ENCODE measurements around the gene SACM1L.

The SACM1L gene

GRCh38 chr3:45670991-45671390, 18.2 kb upstream of the SACM1L start:
- Histone ChIP-seq H3K4me2 (ENCODE audit: low read depth, low read length, poor library complexity, severe bottlenecking) (no peak overlapping the region), H3F3A (ENCODE audit: low read depth) (0 out of 2 replicates have a peak, but pooled peaks cover 2% of the 10 kb centered on the region), H3K9ac (ENCODE audit: low read depth, low read length, poor library complexity, severe bottlenecking) (no peak overlapping the region), H4K20me1 (ENCODE audit: insufficient read depth, low read length, poor library complexity, severe bottlenecking) (no peaks in the 10 kb centered on the region), H3K9me3 (ENCODE audit: insufficient read depth, low read depth, low read length) (no peaks in the 10 kb centered on the region), H3K9me2 (replicated peaks; ENCODE audit: low read depth, low read length) (no peaks in the 10 kb centered on the region), H3K36me3 (ENCODE audit: insufficient read depth, low read length) (peaks cover 95% of the 10 kb centered on the region), H3K79me2 (ENCODE audit: insufficient read depth, low read length) (no peaks in the 10 kb centered on the region), H3K27me3 (ENCODE audit: insufficient read depth, low read length, poor library complexity, severe bottlenecking) (no peaks in the 10 kb centered on the region), H3K4me1 (ENCODE audit: insufficient read depth, low read length, poor library complexity, severe bottlenecking) (peaks cover 4% of the 10 kb centered on the region), H3K4me3 (ENCODE audit: low read length, poor library complexity, severe bottlenecking) (no peak overlapping the region), H2AFZ (ENCODE audit: low read length) (no peak overlapping the region)
- TF ChIP-seq EZH2phosphoT487 (IDR thresholded peaks at IDR 0.05; ENCODE audit: borderline replicate concordance): no peak
- TF ChIP-seq, protein P1, sequence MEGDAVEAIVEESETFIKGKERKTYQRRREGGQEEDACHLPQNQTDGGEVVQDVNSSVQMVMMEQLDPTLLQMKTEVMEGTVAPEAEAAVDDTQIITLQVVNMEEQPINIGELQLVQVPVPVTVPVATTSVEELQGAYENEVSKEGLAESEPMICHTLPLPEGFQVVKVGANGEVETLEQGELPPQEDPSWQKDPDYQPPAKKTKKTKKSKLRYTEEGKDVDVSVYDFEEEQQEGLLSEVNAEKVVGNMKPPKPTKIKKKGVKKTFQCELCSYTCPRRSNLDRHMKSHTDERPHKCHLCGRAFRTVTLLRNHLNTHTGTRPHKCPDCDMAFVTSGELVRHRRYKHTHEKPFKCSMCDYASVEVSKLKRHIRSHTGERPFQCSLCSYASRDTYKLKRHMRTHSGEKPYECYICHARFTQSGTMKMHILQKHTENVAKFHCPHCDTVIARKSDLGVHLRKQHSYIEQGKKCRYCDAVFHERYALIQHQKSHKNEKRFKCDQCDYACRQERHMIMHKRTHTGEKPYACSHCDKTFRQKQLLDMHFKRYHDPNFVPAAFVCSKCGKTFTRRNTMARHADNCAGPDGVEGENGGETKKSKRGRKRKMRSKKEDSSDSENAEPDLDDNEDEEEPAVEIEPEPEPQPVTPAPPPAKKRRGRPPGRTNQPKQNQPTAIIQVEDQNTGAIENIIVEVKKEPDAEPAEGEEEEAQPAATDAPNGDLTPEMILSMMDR (conservative IDR thresholded peaks at IDR 0.05; ENCODE audit: low read length): no peak

- no peaks in the 10 kb centered on the region for H3K79me2 ChIP-seq (ENCODE audit: insufficient read depth, low read length)
- H4K20me1 ChIP-seq (ENCODE audit: insufficient read depth, low read length, poor library complexity, severe bottlenecking): no peaks in the 10 kb centered on the region
- no peak overlapping the region for H3K4me2 ChIP-seq (ENCODE audit: low read depth, low read length, poor library complexity, severe bottlenecking)
- H3K27me3 ChIP-seq (ENCODE audit: insufficient read depth, low read length, poor library complexity, severe bottlenecking): no peaks in the 10 kb centered on the region
- H3K9ac ChIP-seq (ENCODE audit: low read depth, low read length, poor library complexity, severe bottlenecking): no peak overlapping the region
- H3K9me2 ChIP-seq (replicated peaks; ENCODE audit: low read depth, low read length): no peaks in the 10 kb centered on the region
- 0 out of 2 replicates have a peak, but pooled peaks cover 8% of the 10 kb centered on the region for H3F3A ChIP-seq (ENCODE audit: low read depth)
- H3K4me1 ChIP-seq (ENCODE audit: insufficient read depth, low read length, poor library complexity, severe bottlenecking): peaks cover 21% of the 10 kb centered on the region
- no peak overlapping the region for H3K4me3 ChIP-seq (ENCODE audit: low read length, poor library complexity, severe bottlenecking)
- H3K36me3 ChIP-seq (ENCODE audit: insufficient read depth, low read length): peaks cover 83% of the 10 kb centered on the region
- H2AFZ ChIP-seq (ENCODE audit: low read length): no peak overlapping the region
- no peaks in the 10 kb centered on the region for H3K9me3 ChIP-seq (ENCODE audit: insufficient read depth, low read depth, low read length)
- no peak for TF ChIP-seq EZH2phosphoT487 (IDR thresholded peaks at IDR 0.05; ENCODE audit: borderline replicate concordance)
- TF ChIP-seq, protein P1 (conservative IDR thresholded peaks at IDR 0.05; ENCODE audit: low read length): no peak
These were observed 15.9 kb upstream of the SACM1L start for GRCh38 chr3:45673273-45673672.

DNA sequence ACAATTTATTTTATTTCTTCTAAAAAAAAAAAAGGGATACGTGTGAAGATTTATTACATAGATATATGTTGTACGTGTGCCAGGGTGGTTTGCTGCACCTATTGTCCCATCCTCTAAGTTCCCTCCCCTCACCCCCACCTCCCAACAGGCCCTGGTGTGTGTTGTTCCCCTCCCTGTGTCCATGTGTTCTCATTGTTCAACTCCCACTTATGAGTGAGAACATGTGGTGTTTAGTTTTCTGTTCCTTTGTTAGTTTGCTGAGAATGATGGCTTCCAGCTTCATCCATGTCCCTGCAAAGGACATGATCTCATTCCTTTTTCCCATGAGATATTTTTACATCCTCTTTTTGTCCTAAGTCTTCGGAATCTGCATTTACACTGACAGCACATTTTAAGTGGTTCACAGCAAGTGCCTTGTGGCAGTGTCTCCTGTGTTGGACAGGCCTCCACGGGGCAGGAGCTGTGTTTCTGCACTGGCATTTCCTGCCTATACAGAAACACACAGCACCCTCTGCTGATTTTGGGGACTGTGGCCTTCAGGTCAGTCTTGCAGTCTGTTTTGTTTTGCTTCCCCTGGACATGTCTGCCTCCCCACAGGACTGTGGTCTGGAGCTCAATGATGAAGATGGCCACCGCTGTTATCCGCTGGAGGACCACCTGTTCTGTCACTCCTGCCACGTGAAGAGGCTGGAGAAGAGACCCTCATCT, 12.7 kb upstream of the SACM1L start:
- H2AFZ ChIP-seq (ENCODE audit: low read length): peak overlapping the region; percentile 29; the same call in 1 of the 2 replicates
- H4K20me1 ChIP-seq (ENCODE audit: insufficient read depth, low read length, poor library complexity, severe bottlenecking): no peaks in the 10 kb centered on the region
- H3K79me2 ChIP-seq (ENCODE audit: insufficient read depth, low read length): no peaks in the 10 kb centered on the region
- TF ChIP-seq, protein P1 (conservative IDR thresholded peaks at IDR 0.05; ENCODE audit: low read length): peak; percentile 31; the same call in 1 of the 2 replicates
- no peak for TF ChIP-seq EZH2phosphoT487 (IDR thresholded peaks at IDR 0.05; ENCODE audit: borderline replicate concordance)
- peaks cover 21% of the 10 kb centered on the region for H3K4me1 ChIP-seq (ENCODE audit: insufficient read depth, low read length, poor library complexity, severe bottlenecking)
- peak overlapping the region; percentile 63 for H3K9ac ChIP-seq (ENCODE audit: low read depth, low read length, poor library complexity, severe bottlenecking)
- H3K4me3 ChIP-seq (ENCODE audit: low read length, poor library complexity, severe bottlenecking): peak overlapping the region; percentile 66
- H3K4me2 ChIP-seq (ENCODE audit: low read depth, low read length, poor library complexity, severe bottlenecking): peak overlapping the region; percentile 80
- peaks cover 67% of the 10 kb centered on the region; the same call in 1 of the 2 replicates for H3K36me3 ChIP-seq (ENCODE audit: insufficient read depth, low read length)
- H3F3A ChIP-seq (ENCODE audit: low read depth): 0 out of 2 replicates have a peak, but pooled peaks cover 8% of the 10 kb centered on the region
- H3K27me3 ChIP-seq (ENCODE audit: insufficient read depth, low read length, poor library complexity, severe bottlenecking): no peaks in the 10 kb centered on the region
- H3K9me2 ChIP-seq (replicated peaks; ENCODE audit: low read depth, low read length): no peaks in the 10 kb centered on the region
- H3K9me3 ChIP-seq (ENCODE audit: insufficient read depth, low read depth, low read length): no peaks in the 10 kb centered on the region
